Measurements from ENCODE around the gene LCE1C. TPM values are rescaled to one million over a fixed set of nuclear protein-coding genes. Genes with fewer than 3 reads are reported as not detected.

Gene LCE1C
- total RNA-seq: not detected

GRCh38 chr1:152806576-152806975 lies at the start of gene LCE1C:
Gene LCE1C, minus strand, starts transcription at chr1:152806651. Its CDS starts 1,173 bp downstream, at chr1:152805478.
- Mint-ChIP-seq H3K9me3 (ENCODE audit: low read depth) (no peaks in the 10 kb centered on the region), H3K36me3 (ENCODE audit: low read depth) (no peaks in the 10 kb centered on the region), H3K27me3 (peaks cover 19% of the 10 kb centered on the region), H3K27ac (no peak within 1 kb of the TSS), H3K4me3 (no peak within 1 kb of the TSS), H3K4me1 (no peaks in the 10 kb centered on the region)
- ATAC-seq: no peak
- POLR2A ChIA-PET: no interaction called here
- DNase-seq: no peak
- CTCF ChIA-PET: interaction anchor here (0.6 to 1.0 kb wide), 2 partner anchors 17 to 55 kb away, joined by 3 to 4 read pairs; no protein-coding TSS in a partner anchor
- intact Hi-C loops (cut with DNase I, micrococcal nuclease): no loop called here

GRCh38 chr1:152855661-152856060 lies 49.2 kb upstream of the LCE1C start:
- no peak for DNase-seq
- POLR2A ChIA-PET: no interaction called here
- Mint-ChIP-seq H3K27ac (no peak overlapping the region), H3K9me3 (ENCODE audit: low read depth) (no peaks in the 10 kb centered on the region), H3K4me3 (no peak overlapping the region), H3K27me3 (peaks cover 19% of the 10 kb centered on the region), H3K4me1 (no peaks in the 10 kb centered on the region), H3K36me3 (ENCODE audit: low read depth) (no peaks in the 10 kb centered on the region)
- intact Hi-C loops (cut with DNase I, micrococcal nuclease): no loop called here
- ATAC-seq: no peak
- CTCF ChIA-PET: interaction anchor here (0.7 to 1.7 kb wide), 3 partner anchors 13 to 53 kb away, joined by 3 to 7 read pairs (median 3); no protein-coding TSS in a partner anchor

- Mint-ChIP-seq H3K27ac (no peak within 1 kb of the TSS), H3K4me3 (no peak within 1 kb of the TSS), H3K9me3 (ENCODE audit: low read depth) (no peaks in the 10 kb centered on the region), H3K36me3 (ENCODE audit: low read depth) (no peaks in the 10 kb centered on the region), H3K4me1 (no peaks in the 10 kb centered on the region), H3K27me3 (peaks cover 10% of the 10 kb centered on the region)
- DNase-seq: no peak
- ChIA-PET CTCF (no interaction called here), POLR2A (no interaction called here)
- intact Hi-C loops (cut with DNase I, micrococcal nuclease): no loop called here
- ATAC-seq: no peak
These were observed 36.1 kb upstream of the LCE1C start, which contains the start of gene LCE6A for GRCh38 chr1:152842556-152842955. Gene LCE6A, plus strand, starts transcription at chr1:152842856. Its CDS starts 665 bp downstream, at chr1:152843521.

- CTCF ChIA-PET: no interaction called here
- DNase-seq (no peak), ATAC-seq (no peak)
- intact Hi-C loops (cut with DNase I, micrococcal nuclease): no loop called here
- no peak overlapping the region for H3K27ac Mint-ChIP-seq
- POLR2A ChIA-PET: no interaction called here
- H3K4me3 Mint-ChIP-seq: no peak overlapping the region
- H3K27me3 Mint-ChIP-seq: peaks cover 14% of the 10 kb centered on the region
- H3K36me3 Mint-ChIP-seq (ENCODE audit: low read depth): no peaks in the 10 kb centered on the region
- H3K4me1 Mint-ChIP-seq: no peaks in the 10 kb centered on the region
- no peaks in the 10 kb centered on the region for H3K9me3 Mint-ChIP-seq (ENCODE audit: low read depth)
These were observed 30.4 kb upstream of the LCE1C start for GRCh38 chr1:152836870-152837269.

GRCh38 chr1:152827173-152827572 lies 20.7 kb upstream of the LCE1C start, which contains the start of gene LCE1A:
Gene LCE1A, plus strand, starts transcription at chr1:152827473. Its CDS starts 0 bp downstream, at chr1:152827473.
- H3K27ac Mint-ChIP-seq: no peak within 1 kb of the TSS
- ChIA-PET POLR2A (no interaction called here), CTCF (no interaction called here)
- DNase-seq: no peak
- H3K27me3 Mint-ChIP-seq: peaks cover 34% of the 10 kb centered on the region
- intact Hi-C loops (cut with DNase I, micrococcal nuclease): no loop called here
- no peak within 1 kb of the TSS for H3K4me3 Mint-ChIP-seq
- H3K36me3 Mint-ChIP-seq (ENCODE audit: low read depth): no peaks in the 10 kb centered on the region
- no peak for ATAC-seq
- no peaks in the 10 kb centered on the region for H3K9me3 Mint-ChIP-seq (ENCODE audit: low read depth)
- no peaks in the 10 kb centered on the region for H3K4me1 Mint-ChIP-seq

- intact Hi-C loops (cut with DNase I, micrococcal nuclease): no loop called here
- Mint-ChIP-seq H3K4me3 (no peak overlapping the region), H3K27me3 (peaks cover 34% of the 10 kb centered on the region), H3K27ac (no peak overlapping the region), H3K9me3 (ENCODE audit: low read depth) (no peaks in the 10 kb centered on the region), H3K36me3 (ENCODE audit: low read depth) (no peaks in the 10 kb centered on the region), H3K4me1 (no peaks in the 10 kb centered on the region)
- CTCF ChIA-PET: no interaction called here
- ATAC-seq (no peak), DNase-seq (no peak)
- POLR2A ChIA-PET: no interaction called here
These were observed 18.5 kb upstream of the LCE1C start for GRCh38 chr1:152824964-152825363.

- no peak for ATAC-seq
- intact Hi-C loops (cut with DNase I, micrococcal nuclease): no loop called here
- H3K4me1 Mint-ChIP-seq: no peaks in the 10 kb centered on the region
- peaks cover 30% of the 10 kb centered on the region for H3K27me3 Mint-ChIP-seq
- no peak overlapping the region for H3K4me3 Mint-ChIP-seq
- no peak overlapping the region for H3K27ac Mint-ChIP-seq
- no peak for DNase-seq
- ChIA-PET POLR2A (no interaction called here), CTCF (interaction anchor here (0.7 to 0.9 kb wide), 2 partner anchors 17 to 343 kb away, joined by 3 to 4 read pairs; partner anchors contain the start of gene LCE1C)
- no peaks in the 10 kb centered on the region for H3K9me3 Mint-ChIP-seq (ENCODE audit: low read depth)
- no peaks in the 10 kb centered on the region for H3K36me3 Mint-ChIP-seq (ENCODE audit: low read depth)
These were observed 16.8 kb upstream of the LCE1C start for GRCh38 chr1:152823294-152823693.

- intact Hi-C loops (cut with DNase I, micrococcal nuclease): no loop called here
- Mint-ChIP-seq H3K4me3 (no peak overlapping the region), H3K9me3 (ENCODE audit: low read depth) (no peaks in the 10 kb centered on the region), H3K27me3 (peaks cover 11% of the 10 kb centered on the region), H3K4me1 (no peaks in the 10 kb centered on the region), H3K36me3 (ENCODE audit: low read depth) (no peaks in the 10 kb centered on the region), H3K27ac (no peak overlapping the region)
- ATAC-seq: no peak
- CTCF ChIA-PET: no interaction called here
- DNase-seq: no peak
- POLR2A ChIA-PET: no interaction called here
These were observed 10.9 kb upstream of the LCE1C start for GRCh38 chr1:152817309-152817708.

GRCh38 chr1:152811671-152812070 lies 5.2 kb upstream of the LCE1C start, which contains the start of gene LCE1B:
Gene LCE1B, plus strand, starts transcription at chr1:152811971. Its CDS starts 476 bp downstream, at chr1:152812447.
- Mint-ChIP-seq H3K27ac (no peak within 1 kb of the TSS), H3K27me3 (peaks cover 11% of the 10 kb centered on the region)
- intact Hi-C loops (cut with DNase I, micrococcal nuclease): no loop called here

GRCh38 chr1:152811050-152811449 lies 4.6 kb upstream of the LCE1C start:
- H3K36me3 Mint-ChIP-seq (ENCODE audit: low read depth): no peaks in the 10 kb centered on the region
- POLR2A ChIA-PET: no interaction called here
- CTCF ChIA-PET: no interaction called here
- no peak overlapping the region for H3K27ac Mint-ChIP-seq
- H3K4me1 Mint-ChIP-seq: no peaks in the 10 kb centered on the region
- no peak overlapping the region for H3K4me3 Mint-ChIP-seq
- ATAC-seq: no peak
- intact Hi-C loops (cut with DNase I, micrococcal nuclease): no loop called here
- DNase-seq: no peak
- H3K9me3 Mint-ChIP-seq (ENCODE audit: low read depth): no peaks in the 10 kb centered on the region
- H3K27me3 Mint-ChIP-seq: peaks cover 11% of the 10 kb centered on the region

More at GRCh38 chr1:152811671-152812070, 5.2 kb upstream of the LCE1C start, which contains the start of gene LCE1B:
- no peaks in the 10 kb centered on the region for H3K4me1 Mint-ChIP-seq
- no peaks in the 10 kb centered on the region for H3K9me3 Mint-ChIP-seq (ENCODE audit: low read depth)
- CTCF ChIA-PET: no interaction called here
- DNase-seq (no peak), ATAC-seq (no peak)
- H3K4me3 Mint-ChIP-seq: no peak within 1 kb of the TSS
- POLR2A ChIA-PET: no interaction called here
- no peaks in the 10 kb centered on the region for H3K36me3 Mint-ChIP-seq (ENCODE audit: low read depth)

GRCh38 chr1:152801333-152801732 lies 5.1 kb downstream of the LCE1C start:
- H3K4me3 Mint-ChIP-seq: no peak overlapping the region
- H3K9me3 Mint-ChIP-seq (ENCODE audit: low read depth): no peaks in the 10 kb centered on the region
- H3K27ac Mint-ChIP-seq: no peak overlapping the region
- ChIA-PET POLR2A (no interaction called here), CTCF (no interaction called here)
- peaks cover 23% of the 10 kb centered on the region for H3K27me3 Mint-ChIP-seq
- no peak for DNase-seq
- intact Hi-C loops (cut with DNase I, micrococcal nuclease): loop anchor here in 1 of 2 experiments (2.0 kb wide), 1 partner anchor 15 kb away; the partner anchor contains the start of gene LCE1E
- no peaks in the 10 kb centered on the region for H3K4me1 Mint-ChIP-seq
- H3K36me3 Mint-ChIP-seq (ENCODE audit: low read depth): no peaks in the 10 kb centered on the region
- ATAC-seq: no peak

- ChIA-PET POLR2A (no interaction called here), CTCF (no interaction called here)
- DNase-seq (no peak), ATAC-seq (no peak)
- intact Hi-C loops (cut with DNase I, micrococcal nuclease): no loop called here
- Mint-ChIP-seq H3K36me3 (ENCODE audit: low read depth) (no peaks in the 10 kb centered on the region), H3K4me1 (no peaks in the 10 kb centered on the region), H3K4me3 (no peak within 1 kb of the TSS), H3K9me3 (ENCODE audit: low read depth) (no peaks in the 10 kb centered on the region), H3K27ac (no peak within 1 kb of the TSS), H3K27me3 (peaks cover 8% of the 10 kb centered on the region)
These were observed 10.0 kb downstream of the LCE1C start, which contains the start of gene LCE1D for GRCh38 chr1:152796421-152796820. Gene LCE1D, plus strand, starts transcription at chr1:152796721. Its CDS starts 1,074 bp downstream, at chr1:152797795.

Measured in activated CD4-positive, alpha-beta T cell treated with anti-CD3 and anti-CD28 coated beads for 36 hours (primary cell).